Mucosa of gallbladder (tissue), 1 donor: ENCODE measurements around the gene FIGNL2. TPM values are rescaled to one million over a fixed set of nuclear protein-coding genes. Genes with fewer than 3 reads are reported as not detected.
A peak's percentile ranks its signal among the peaks of the same experiment; 100 is the strongest.
"Not testable (repeated sequence)": the region's sequence is repeated elsewhere in the genome, so short reads cannot be mapped to it uniquely, and the experiment has no call there.

Experiments
- DNase-seq: peaks from one replicate; pipeline ENCODE4 v3.0.0-alpha.2; 2020; ENCODE audit warnings: low spot score
- total RNA-seq: library from RNA; stranded (reverse); gene quantifications from one replicate; pipeline ENCODE4 v1.2.1, GENCODE V29; 2021
- donor health status: DM: no; HTN: no; CAD: no.

FIGNL2 gene
- total RNA-seq, 1 donor from 2014 or later, result 0.75 TPM

DNA sequence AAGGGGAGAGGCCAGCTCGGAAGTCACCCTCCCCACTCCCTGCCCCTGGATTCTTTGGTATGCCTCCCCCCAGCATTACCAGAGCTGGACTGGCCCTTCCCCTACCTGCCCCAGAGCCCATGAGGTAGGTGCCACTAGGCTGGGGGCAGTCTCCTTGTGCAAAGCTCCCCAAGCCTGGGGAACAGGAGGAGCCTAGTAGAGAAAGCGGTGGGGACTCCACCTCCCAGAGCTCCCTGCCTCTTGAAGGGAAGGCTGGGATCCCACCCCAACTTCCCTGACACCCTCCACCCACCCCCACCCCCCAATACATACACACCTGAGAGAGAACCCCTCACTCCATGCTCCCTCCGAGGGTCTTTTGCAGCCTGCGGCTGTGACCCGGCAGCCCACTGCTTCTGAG is 30.4 kb downstream of the FIGNL2 start:
- no peak for DNase-seq

DNA sequence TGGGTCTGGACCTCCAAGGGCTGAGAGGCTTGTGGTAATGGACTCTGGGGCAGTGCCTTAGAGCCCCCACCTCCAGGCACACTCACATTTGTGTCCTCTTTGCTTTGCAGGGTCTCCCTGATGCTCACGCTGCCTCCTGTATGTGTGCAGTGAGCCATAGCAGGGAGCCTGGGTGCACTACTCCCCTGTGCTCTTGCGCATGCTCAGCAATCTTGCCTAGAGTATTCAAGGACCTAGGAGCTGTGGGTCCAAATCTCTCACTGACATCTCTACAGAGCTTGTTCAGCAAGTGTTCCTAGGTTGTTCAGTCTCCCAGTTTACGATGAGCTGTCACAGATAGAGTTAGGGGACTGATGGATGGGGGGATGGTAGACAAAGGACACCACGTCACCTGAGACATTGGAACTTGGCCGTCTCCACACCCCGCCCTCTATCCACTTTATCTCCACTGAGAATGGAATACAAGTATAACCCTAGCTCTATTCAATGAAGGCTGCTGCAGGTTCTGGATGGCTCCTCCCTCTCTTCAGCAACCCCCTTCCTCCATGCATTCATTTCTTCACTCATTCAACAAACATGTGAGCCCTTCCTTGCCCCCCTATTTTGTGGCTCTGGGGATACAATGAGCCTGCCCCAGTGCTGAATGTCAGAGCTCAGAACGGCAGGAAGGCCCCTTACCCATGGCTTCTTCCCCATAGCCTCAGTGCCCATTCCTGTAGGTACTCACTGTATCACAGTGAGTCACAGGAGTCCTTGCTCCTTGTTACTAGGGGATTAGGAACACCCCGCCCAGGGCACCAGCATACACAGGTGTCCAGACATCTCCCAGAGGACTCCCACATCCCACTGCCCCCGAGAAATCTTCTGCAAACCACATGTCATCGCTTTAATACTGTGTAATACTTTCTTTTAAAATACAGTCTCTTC is 31.2 kb downstream of the FIGNL2 start:
- DNase-seq, result no peak

DNA sequence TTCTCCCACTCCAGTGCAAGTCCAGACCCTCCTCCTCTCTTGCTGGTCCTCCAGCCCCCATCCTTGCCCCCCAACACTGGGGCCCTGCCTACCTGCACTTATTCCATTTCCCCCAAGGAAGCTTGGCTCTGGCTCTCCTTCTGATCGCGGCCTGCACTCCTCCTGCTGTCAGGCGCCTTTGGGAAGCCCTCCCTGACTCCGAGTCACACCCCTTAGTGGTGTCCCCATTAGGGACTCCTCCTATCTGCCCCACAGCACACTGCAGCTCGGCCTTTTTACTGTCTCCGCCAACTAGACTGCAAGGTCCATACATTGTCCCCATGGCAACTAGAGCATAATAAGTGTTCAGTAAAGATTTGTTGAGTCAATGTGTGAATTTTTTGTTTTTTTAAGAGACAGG is 32.9 kb downstream of the FIGNL2 start:
- no peak for DNase-seq

DNA sequence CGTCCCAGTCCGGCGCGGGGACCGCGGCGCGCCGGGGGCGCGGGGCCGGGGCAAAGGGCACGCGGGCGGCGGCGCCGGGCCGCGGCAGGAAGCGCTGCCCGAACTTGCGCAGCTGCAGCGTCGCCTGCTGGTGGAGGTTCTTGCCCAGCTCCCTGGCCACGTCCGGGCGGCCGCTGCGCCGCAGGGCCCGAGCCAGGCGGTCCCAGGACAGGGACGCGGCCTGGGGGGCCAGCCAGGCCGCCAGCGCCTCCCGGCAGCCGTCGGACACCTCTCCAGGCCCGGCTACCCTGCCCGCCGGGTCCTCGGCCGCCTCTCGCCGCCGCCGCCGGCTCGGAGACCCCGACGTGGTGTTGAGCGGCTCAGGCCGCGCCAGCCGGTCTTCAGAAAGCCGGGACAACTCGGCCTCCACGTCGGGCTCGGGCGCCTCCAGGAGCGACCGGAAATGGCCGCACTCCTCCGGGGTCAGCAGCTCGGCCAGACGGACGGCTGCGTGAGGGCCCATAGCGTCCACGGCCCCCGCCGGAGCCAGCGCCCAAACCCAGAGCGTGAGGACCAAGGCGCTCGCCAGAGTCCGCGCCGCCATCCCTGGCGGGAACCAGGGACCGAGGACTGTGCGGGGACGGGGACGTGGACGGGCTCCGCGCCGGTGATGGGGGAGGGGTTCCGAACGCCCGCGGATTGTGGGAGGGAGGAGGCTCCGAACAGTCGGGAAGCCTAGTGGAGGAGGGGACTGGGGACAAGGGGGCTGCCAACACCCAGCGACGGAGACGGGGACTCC is 34.0 kb downstream of the FIGNL2 start:
- peak; percentile 79 for DNase-seq

DNA sequence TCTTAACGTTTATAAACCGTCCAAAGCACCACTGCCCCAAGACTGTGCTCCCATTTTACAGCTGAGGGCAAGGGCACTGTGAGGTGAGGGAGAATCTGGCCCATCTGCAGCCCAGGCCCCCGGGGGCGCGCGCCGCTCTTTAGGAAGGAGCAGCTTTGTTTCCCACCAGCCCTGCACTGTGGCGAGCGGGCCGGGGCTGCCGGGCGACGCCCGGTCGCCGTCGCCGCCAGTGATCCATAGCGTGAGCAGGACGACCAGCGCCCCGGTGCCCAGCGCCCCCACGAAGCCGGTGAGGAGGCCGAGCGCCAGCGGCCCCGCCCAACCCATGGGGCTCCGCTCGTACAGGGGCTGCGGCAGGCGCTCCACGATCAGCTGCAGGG is 34.6 kb downstream of the FIGNL2 start:
- no peak for DNase-seq

DNA sequence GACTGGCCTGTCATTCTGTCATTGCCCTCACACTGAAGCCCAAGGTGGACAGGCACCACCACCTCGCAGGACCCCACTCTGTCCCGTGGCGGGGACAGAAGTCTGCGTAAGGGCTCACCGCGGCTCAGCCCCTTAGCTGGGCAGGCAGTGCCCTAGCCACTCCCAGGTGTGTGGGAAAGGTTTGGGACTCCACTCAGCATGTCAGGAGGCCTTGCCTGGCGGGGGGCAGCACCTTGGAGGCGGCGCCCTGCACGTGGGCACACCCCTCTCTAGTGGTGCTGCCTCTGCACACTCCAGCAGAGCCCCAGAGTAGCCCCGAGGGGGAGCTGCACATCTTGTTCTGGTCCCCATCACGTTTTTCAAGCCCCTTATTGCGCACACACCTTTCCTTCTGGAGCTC is 35.6 kb downstream of the FIGNL2 start:
- DNase-seq, result no peak

DNA sequence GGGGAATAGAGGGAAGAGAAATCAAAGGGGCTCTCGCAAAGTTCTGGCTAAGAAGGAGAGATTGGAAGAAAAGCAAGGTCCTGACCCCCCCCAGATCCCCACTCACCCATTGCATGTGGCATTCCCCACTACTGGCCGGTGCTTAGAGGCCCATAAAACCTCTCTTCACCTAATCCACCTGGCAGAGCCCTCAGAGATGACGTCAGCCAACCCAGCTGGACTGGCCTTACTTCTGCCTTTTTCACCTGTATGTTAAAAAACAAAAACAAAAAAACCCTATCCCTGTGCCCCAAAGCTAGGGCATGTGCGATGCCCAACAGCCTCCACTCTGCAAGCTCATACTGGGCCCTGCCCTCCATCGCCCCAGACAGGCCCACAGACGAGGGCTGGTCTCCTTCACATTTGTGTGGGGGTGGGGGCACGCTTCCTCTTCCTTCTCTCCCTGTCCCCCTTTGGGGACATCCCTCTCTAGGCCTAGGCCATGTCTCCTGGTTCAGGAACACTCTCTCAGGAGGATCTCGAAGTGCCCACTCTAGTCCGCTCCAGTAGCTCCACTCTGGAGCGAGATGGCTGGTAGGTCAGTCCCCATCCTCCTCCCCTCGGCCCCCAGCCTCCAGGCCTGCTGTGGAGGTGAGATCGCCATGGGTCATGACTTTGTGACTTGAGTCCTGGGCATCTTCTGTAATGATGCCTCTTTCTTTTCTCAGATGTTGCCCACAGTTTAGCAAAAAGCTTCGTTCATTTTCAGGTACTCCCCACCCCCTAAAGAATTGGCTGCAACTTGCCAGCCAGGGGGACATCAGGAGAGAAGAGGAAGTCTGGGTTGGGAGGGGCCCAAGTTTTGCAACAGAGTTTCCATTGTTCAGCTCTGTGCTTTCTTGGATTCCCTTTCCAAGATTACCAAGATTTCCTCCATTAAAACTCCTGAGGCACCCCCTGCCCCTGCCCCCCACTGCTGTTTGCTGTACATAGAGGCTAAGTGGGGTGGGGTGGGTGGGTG is 37.0 kb downstream of the FIGNL2 start:
- DNase-seq, result no peak

DNA sequence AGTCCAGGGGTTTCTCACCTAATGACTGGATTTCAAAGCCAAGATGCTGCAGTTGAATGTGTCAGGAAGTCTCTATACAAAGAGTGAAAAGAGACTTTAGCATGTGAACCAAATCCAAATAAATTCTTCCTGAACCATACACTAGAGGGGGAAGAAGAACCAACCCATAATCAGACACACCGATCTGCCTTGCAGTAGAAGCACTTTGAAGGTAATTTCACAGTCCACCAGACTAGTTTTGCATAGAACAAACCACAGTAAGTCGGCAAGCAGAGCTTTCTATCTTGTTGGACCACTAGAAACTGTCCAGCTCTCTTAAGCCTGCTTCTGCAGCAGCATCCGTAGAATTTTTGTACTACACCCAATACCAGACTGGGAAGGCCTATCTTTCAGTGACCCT is 39.3 kb downstream of the FIGNL2 start:
- no peak for DNase-seq

DNA sequence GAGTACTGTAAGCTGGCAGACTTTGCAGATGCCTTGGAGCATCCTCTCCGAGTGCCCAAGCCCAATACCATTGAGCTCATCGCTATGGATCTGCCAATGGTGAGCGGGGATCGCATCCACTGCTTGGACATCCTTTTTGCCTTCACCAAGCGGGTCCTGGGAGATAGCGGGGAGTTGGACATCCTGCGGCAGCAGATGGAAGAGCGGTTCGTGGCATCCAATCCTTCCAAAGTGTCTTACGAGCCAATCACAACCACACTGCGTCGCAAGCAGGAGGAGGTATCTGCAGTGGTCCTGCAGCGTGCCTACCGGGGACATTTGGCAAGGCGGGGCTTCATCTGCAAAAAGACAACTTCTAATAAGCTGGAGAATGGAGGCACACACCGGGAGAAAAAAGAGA is 41.6 kb downstream of the FIGNL2 start:
- no peak for DNase-seq

DNA sequence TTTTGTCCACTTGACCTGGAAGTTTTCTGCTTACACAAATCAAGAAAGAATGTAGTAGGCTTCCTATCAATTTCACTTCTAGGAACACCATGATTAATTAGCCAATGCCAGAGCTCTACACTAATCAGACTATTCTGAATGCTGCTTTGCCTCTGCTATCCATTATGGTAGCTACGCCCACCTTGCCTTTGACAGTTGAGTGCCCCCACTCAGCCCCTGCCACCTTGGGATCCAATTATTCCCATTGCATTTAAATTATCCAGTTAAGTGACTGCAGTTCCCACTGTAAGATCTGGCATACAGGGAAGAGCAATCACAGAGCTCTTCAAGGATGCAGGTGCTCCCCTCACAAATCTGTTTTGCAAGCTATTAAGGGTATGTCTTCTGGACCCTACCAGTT is 47.5 kb downstream of the FIGNL2 start:
- DNase-seq, result no peak

DNA sequence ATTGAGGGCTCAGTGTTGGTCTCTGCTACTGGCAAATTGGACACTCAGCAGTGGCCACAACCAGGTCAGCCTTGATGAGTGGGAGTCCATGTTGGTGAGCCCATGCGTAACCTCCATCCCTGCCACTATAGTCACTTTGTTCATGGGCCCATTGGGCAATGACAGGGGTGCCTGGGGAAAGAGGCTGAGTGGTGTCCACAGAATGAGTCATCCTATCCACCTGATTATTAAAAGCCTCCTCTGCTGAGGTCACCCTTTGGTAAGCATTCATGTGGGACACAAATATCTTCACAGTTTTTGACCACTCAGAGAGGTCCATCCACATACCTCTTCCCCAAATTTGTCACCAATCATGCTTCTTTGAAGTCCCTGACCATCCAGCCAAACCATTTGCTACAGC is 50.0 kb downstream of the FIGNL2 start:
- no peak for DNase-seq

DNA sequence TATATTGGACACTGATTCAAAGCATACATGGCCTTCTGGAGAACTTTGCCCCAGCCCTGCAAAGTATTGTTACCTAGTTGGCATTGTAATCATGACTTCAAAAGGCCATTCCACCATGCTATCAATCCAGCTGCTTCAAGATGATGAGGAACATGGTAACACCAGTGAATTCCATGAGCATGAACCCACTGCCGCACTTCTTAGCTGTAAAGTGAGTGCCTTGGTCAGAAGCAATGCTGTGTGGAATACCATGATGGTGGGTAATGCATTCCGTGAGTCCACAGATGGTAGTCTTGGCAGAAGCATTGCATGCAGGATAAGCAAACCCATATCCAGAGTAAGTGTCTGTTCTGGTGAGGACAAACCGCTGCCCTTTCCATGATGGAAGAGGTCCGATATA is 50.5 kb downstream of the FIGNL2 start:
- DNase-seq, result not testable (repeated sequence)

DNA sequence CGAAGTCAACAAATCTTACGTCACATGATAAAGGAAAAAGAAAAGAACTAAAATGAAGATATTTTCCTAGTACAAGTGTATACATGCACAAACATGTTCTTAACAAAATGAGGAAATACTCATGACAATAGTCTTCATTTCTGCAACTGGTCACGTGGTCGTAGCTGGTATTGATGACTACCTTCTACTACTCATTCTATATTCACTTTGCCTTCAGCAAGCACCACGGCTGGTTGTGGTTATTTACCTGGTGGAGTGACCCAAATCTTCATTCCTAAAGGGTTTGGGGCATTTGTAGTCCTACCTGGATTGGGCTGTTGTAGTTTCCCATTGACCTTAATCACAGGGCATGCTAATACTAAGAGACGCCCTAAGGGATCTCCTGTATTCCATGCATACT is 51.2 kb downstream of the FIGNL2 start:
- no peak for DNase-seq

DNA sequence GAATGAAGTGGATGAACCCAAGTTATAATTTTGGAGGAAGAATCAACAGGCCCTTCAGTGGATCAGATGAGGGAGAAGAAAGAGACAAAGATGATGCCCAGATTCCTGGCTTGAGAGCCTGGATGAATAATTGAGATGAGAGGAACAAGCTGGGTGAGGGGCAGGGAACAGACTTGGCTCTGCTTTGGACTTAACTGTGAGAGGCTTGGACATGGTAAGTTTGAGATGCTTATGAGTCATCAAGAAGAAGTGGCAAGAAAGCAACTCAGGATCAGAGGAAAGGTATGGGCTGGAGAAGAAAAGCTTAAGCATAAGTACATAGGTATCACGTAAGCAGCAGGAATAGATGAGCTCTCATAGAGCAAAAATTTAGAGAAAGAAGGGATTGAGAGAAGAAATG is 55.3 kb downstream of the FIGNL2 start:
- no peak for DNase-seq

DNA sequence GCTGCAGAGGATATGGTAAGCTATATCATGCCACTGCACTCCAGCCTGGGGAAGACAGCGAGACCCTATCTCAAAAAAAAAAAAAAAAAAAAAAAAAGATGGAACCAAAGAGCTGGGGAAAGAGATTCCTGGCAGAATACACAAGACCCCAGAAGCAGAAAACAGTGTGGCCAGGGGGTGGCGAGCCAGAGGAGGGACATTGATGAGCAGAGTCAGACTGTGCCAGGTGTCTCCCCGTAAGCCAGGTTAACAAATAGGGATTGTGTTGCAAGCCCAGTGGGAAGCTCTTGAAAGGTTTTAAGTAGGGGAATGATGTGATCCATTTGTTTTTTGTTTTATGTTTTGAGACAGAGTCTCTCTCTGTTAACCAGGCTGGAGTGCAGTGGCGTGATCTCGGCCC is 56.1 kb downstream of the FIGNL2 start:
- no peak for DNase-seq

DNA sequence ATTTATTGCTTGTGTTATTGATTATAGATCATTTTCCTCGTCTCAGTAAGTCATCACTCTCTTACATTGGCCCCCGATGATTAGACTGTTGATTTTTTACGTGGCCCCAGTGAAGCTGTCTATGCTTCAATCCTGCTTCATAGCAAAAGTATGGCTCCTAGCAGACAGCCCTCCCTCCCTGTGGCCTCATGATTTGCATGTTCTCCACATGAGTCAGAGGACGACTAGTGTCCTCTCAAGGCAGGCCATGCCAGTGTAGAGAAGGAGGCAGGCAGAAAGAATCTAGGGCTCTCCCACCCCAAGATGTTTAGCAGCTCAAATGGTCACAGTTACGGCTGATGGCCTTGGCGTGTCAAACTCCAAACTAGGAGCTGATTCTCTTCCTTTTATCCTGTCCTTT is 59.6 kb downstream of the FIGNL2 start:
- DNase-seq, result no peak

DNA sequence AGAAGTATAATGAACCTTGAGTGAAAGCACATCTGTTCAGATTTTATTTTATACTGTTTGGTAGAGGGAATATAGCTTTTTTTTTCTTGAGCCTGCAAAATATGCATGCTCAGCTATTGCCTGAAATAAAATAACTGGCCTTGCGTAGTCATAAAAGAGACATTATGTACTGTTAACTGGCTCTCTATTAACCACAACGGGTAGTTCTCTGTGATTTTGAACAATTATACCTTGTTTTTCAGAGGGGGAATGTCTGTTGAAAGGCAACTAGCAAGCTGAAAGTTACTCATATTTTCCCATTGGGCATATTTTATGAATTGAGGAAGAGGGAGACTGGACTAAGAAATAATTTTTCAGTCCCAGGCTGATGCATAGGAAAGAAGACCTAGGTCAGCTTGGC is 62.6 kb downstream of the FIGNL2 start:
- no peak for DNase-seq

DNA sequence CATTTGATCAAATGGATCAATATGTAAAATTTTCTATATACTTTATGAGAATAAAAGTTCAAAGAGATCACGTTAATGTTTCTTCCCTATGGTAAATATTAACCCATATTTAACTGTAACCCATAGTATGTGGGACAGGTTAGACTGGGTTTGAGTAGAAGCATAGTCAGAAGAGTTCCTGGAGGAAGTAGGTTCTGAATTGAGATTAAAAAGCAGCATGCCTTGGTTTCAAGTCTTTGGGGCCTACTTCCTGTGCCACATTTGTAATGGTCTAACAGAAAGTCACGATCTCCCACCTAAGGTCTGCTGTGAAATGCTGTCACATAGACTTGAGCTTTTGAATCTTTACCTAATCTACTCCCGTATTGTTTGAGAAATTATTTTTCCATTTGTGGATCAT is 63.8 kb downstream of the FIGNL2 start:
- DNase-seq, result no peak

DNA sequence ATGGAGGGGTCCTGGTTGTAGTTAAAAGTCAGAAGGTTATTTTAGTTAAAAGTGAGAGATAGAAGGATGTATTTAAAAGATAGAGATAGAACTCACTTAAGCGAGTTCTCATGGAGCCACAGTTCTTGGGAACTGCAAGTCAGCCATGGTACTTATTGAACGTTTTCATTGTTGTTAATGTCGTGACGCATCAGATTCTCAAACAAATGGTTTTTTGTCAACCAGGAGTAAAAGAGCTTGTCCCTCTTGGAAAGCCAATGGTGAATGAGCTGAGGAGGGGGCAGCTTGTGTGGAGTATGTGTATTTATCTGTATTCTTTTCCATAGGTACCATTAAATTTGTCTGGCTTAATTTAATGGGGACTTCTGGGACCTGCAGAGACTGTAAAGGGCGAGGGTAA is 68.6 kb downstream of the FIGNL2 start:
- no peak for DNase-seq

DNA sequence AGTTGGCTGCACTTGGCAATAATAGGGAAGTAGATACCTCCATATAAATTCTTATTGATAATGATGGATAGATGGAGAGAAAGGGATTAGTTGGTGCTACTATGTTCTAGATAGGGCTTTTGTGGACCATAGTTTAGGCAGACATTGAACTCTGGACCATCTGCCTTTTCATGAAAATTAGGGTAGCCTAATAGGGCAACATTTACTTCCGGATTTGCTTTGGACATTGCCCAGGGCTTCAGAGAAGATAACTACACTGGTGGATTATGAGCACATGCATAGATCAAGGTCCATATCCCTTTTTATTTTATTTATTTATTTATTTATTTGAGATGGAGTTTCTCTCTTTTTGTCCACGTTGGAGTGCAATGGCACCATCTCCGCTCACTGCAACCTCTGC is 70.5 kb downstream of the FIGNL2 start:
- peak; percentile 21 for DNase-seq

DNA sequence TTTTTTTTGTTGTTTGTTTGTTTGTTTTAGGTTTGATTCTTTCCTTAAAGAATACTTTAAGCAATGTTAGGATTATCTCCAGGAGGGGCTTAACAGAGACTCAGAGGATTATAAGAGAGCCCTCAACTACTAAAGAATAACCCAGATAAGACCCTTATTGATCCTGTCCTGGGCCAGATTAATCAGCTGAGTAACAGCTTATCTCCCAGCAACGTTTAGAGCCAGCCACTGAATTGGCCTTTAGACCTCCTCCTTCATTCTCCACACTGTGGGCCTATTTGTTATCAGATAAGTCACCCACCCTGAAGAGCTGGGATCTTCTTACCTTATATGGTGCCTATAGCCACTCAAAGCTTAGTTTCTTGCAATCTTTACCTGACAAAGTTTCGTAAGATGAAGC is 71.1 kb downstream of the FIGNL2 start:
- DNase-seq, result no peak

DNA sequence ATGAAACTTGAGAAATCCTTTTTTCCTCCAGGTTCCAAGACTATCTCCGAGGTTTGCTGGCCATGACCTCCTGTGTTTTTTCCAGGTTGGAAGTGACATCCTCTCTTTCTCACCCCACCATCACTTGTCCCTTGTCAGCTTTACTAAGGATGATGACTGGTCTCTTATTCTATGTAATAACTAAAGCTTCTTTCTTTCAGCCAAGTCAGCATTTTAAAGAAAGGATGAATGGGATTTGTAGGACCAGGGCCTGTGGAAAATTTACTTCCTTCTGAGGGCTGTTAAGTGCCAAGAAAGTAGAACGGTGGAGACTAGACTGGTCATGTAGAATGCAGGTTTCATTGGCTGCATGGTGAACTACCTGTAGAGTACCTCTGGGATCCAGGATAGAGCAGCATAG is 73.6 kb downstream of the FIGNL2 start:
- no peak for DNase-seq
